Eye (tissue), 1 donor: Measurements from ENCODE around the gene GPRIN2.
"Not testable (repeated sequence)": the region's sequence is repeated elsewhere in the genome, so short reads cannot be mapped to it uniquely, and the experiment has no call there.

Source experiments
- DNase-seq: peaks from one replicate; pipeline ENCODE4 v3.0.0-alpha.2; 2015

GPRIN2 gene

GRCh38 chr10:46556515-46557318 is at the start of gene GPRIN2:
Gene GPRIN2 (minus strand): TSS chr10:46556658. CDS start chr10:46550736, 5,922 bp downstream.
- peak; percentile 70 for DNase-seq

DNA sequence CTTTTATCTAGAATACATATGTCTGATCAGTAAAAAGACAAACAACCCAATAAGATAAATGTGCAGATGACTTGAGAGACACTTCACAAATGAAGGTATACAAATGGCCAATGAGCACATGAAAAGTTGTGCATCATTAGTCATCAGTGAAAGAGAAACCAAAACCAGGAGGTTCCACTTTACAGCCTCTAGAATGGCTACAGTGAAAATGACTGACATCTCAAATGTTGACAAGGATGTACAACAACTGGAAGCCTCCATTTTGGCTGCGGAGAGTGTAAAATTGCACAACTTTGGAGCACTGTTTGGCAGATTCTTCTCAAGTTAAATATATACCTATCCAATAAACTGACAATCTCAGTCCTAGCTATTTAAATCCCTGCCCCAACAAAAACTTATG is 44.1 kb upstream of the GPRIN2 start:
- not testable (repeated sequence) for DNase-seq

DNA sequence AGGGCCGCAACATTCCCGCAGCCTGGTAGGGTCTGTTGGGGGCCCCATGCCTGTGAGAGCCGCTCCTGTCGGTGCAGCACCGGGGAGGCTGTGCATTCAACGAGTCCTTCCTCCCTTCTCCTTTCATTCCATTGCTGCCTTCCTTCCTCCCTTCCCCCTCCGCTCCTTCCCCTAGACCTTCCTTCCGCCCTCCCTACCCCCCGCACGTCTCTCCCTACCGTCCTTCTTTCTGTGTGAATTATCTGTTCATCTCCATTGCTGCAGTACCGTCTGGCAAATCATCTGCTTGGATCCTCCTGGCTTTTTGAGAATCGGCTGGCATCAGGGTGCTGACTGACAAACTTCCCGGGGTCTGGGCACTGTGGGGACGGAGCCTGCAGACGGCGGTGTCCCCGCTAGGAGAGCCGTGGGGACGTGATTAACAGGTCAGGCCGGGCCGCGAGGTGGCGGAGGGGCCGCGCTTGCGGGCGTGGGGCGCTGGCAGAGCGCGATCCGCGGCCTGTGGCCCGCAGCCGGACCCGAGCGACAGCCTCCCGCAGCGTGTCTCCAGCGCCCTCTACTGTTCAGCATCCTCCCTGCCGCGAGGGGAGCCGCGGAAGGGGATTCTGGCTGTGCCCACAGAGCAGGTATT is 41.3 kb upstream of the GPRIN2 start:
- not testable (repeated sequence) for DNase-seq

DNA sequence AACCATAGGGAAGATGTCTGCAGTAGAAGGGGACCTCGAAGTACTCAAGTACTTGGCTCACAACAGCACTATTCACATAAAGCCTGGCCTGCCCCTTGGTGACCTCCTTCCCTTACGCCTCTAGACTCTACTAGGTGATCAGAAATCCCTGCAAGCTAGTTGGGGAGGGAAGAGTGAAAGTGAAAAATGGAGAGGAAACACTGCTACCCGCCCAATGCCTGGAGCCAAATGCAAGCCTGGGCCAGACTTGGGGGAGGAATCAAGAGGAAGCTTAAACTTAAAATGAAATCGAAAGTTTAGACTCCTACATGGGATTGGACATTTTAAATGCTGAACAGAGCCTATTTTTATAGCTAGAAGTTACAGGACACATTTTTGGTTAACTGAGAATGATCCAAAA is 40.1 kb upstream of the GPRIN2 start:
- not testable (repeated sequence) for DNase-seq

- DNase-seq, result not testable (repeated sequence)
Measured at GRCh38 chr10:46594453-46595063, 38.1 kb upstream of the GPRIN2 start.

DNA sequence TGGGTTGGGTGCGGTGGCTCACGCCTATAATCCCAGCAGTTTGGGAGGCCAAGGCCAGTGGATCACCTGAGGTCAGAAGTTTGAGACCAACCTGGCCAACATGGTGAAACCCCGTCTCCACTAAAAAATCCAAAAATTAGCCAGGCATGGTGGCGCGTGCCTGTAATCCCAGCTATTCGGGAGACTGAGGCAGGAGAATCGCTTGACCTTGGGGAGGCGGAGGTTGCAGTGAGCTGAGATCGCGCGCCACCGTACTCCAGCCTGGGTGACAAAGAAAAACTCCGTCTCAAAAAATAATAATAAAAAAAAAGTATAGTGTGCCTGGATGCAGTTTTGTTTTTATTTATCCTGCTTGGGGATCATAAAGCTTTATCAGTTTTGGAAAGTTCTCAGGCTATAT is 36.8 kb upstream of the GPRIN2 start:
- not testable (repeated sequence) for DNase-seq

DNA sequence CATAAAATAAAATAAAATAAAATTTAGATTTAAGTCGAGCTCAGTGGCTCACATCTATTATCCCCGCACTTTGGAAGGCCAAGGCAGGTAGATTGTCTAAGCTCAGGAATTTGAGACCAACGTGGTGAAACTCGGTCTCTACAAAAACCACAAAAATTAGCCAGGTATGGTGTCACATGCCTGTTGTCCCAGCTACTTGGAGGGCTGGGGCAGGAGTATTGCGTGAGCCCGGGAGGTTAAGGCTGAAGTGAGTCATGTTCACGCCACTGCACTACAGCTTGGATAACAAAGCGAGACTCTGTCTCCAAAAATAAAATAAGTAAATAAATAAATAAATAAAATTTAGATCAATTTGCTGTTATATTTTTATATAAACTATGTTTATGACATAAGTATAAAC is 34.6 kb upstream of the GPRIN2 start:
- not testable (repeated sequence) for DNase-seq

DNA sequence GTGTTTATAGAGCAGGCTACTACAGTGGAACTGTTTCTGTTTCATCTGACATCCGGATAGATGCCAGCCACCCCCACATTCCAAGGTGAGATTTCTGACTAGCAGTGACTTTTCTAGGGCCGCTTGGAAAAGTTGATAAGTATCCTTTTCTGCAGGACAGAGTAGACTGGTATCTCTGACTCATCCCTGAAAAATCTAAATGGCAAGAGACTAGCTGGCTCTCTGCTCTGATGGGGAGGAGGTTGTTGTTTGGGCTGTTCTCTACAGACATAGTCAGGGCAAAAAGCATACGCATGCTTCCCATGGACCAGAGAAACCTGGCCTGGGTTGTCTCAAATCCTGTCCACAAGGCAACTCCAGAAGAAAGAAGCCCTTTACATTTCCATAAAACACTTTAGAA is 33.1 kb upstream of the GPRIN2 start:
- not testable (repeated sequence) for DNase-seq

DNA sequence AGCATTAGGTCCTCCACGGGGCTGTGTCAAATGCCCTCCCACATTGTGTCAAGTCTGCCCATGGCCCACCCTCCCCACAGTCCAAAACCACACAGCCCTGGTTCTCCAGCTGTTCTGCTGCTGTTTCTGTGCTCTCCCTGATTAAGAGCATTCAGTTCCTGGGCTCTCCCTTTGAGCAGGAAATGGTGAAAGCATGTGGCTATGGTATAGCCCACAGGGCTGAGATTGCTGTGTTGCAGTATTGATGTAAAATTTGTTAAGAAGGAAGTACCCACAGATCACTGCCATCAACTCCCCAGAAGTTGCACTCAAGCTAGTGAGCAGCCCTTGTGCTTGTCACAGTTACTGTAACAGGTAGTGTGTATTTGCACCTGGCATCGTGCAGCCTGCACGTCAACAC is 31.8 kb upstream of the GPRIN2 start:
- not testable (repeated sequence) for DNase-seq

GRCh38 chr10:46587546-46587945 is 31.1 kb upstream of the GPRIN2 start:
- not testable (repeated sequence) for DNase-seq

DNA sequence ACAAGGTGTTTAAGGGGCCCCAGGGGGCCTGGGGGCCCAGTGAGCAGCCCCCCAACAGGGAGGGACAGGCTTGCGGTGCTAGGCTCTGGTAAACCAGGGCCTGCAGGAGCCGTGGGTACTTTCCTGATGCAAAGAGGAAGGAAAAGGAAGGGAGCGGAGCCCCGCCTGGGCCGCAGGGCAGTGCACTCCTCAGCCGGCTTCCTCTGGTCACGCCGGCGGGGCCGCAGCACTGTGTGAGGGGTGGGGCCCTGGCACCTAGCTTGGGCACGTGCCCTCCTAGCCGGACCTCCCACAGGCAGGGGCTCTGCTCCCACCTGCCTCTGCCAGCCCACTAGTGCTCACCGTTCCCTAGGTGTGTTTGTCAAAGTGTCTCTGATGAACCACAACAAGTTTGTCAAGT is 28.8 kb upstream of the GPRIN2 start:
- not testable (repeated sequence) for DNase-seq

GRCh38 chr10:46584196-46584595 is 27.7 kb upstream of the GPRIN2 start:
- DNase-seq, result not testable (repeated sequence)

DNA sequence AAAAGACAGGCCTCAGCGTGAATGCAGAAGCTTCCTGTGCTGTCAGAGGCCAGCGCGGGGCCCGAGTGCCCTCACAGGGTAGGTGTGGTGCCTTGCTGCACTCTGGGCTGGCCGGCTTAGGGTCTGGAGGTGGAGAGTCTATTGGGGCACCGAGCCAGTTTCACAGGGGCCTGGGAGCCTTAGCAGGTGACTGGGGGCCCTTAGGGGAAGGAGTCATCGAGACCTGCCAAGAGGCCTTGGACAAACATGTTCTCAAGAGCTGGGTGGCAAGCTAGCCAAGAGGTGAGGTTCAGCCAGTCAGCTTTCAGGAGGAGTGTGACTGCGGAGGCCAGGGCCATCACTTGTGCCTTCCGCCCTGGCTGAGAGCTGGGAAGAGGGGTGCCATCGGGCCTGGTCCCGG is 26.1 kb upstream of the GPRIN2 start:
- not testable (repeated sequence) for DNase-seq

GRCh38 chr10:46581997-46582396 is 25.5 kb upstream of the GPRIN2 start:
- DNase-seq, result not testable (repeated sequence)

GRCh38 chr10:46579378-46579777 is 22.9 kb upstream of the GPRIN2 start:
- not testable (repeated sequence) for DNase-seq

GRCh38 chr10:46578474-46579178 is 22.2 kb upstream of the GPRIN2 start, which contains the start of gene SYT15:
Gene SYT15 (plus strand): TSS chr10:46579128. CDS start chr10:46579169, 41 bp downstream.
- DNase-seq, result peak; percentile 1

- DNase-seq, result not testable (repeated sequence)
Measured at GRCh38 chr10:46577624-46578473, 21.4 kb upstream of the GPRIN2 start.

DNA sequence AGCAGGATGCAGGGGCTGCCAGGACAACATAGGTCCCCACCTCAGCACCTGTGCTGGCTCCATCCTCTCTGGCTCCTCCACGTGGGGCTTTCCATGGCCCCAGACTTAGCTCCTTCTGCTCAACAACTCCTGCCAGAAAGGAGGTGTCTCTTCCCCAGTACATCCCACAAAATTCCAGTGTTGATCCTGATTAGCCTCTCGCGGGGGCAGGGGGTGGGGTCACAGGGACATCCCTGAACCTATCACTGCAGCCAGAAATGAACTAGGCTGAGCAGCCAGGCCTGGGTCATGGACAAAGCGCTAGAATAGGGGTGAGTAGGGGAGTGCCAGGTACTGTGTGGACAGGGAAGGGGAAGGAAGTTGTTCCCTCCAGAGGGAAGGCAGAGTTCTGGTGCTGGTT is 17.4 kb upstream of the GPRIN2 start:
- peak; percentile 1 for DNase-seq

- DNase-seq, result peak; percentile 32
Measured at GRCh38 chr10:46573314-46573713, 16.9 kb upstream of the GPRIN2 start.

DNA sequence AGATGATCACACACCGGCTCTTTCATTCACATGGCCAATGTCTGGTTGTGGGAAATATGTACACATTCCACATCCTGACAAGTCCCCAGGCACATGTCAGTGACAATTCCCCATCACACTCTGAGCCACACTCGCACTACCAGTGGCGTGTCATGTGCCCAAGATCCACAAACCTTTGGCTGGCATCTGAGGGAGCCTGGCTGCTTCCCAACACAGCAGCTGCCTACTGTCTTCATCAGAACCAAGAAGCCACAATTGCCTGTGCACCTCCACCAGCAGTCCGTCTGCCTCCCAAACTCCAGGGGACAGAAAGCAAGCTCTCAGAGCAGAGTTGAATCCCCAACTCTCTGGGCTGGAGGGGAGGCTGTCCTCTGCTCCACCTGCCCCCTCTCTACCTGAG is 16.3 kb upstream of the GPRIN2 start:
- not testable (repeated sequence) for DNase-seq

DNA sequence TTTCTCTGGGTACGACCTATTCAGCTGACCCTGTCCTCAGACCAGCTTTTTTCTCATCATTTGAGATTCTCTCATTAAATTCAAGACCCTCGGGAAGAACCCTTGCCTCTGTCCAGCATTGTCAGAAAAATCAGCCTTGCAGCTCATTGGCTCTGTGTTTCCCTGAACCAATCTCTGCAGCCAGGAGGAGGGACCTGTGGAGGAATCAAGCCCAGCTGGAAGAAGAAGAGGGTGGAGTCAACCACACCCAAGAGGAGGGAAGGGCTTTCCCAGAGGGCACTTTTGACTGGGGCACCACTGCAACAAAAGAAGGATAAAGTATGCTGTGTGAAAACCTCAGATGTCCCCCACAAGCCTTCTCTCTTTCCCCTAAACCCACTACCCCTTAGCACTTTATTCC is 14.2 kb upstream of the GPRIN2 start:
- DNase-seq, result not testable (repeated sequence)

DNA sequence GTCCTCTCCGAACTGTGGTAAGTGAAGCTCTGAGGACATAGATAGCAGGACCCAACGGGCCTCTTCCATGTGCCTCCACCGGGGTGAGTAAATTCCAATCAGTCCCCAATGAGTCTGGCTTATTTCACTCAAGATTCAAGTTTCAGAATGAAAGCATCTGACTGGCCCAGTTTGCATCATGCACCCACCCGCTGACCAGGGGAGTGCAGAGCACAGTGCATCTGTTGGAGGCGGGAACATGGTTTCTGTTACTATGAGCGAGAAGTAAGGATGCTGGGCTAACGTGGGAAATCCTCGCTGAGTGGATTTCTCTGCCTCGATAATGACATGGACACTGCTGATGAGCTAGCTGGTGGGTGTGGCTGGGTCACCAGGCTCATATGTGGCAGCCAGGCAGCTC is 10.7 kb upstream of the GPRIN2 start:
- DNase-seq, result not testable (repeated sequence)
